Measurements from ENCODE around the gene SPINK8.

DNA sequence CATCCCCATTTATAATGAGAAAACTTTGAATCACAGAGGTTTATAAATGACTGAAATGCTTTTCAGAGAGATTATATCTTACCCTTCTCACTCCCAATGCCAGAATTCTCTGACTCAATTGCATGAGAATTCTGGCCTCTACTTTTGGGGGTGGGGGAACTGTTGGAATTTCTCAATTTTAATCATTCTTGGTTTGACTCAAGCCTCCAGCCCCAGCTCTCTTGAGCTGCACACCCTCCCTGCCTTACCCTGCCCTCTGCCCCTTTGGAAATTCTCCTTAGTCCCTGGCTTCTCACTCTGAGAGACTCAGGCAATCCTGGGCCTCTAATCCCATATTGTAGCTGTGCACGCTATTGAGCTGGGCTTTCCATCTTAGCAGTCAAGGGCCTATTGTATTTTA is 48.3 kb downstream of the SPINK8 start:
- TF ChIP-seq, protein P1, sequence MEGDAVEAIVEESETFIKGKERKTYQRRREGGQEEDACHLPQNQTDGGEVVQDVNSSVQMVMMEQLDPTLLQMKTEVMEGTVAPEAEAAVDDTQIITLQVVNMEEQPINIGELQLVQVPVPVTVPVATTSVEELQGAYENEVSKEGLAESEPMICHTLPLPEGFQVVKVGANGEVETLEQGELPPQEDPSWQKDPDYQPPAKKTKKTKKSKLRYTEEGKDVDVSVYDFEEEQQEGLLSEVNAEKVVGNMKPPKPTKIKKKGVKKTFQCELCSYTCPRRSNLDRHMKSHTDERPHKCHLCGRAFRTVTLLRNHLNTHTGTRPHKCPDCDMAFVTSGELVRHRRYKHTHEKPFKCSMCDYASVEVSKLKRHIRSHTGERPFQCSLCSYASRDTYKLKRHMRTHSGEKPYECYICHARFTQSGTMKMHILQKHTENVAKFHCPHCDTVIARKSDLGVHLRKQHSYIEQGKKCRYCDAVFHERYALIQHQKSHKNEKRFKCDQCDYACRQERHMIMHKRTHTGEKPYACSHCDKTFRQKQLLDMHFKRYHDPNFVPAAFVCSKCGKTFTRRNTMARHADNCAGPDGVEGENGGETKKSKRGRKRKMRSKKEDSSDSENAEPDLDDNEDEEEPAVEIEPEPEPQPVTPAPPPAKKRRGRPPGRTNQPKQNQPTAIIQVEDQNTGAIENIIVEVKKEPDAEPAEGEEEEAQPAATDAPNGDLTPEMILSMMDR (IDR thresholded peaks at IDR 0.05), result no peak
- TF ChIP-seq POLR2A (IDR thresholded peaks at IDR 0.05), result no peak

Measured in right lobe of liver (tissue), 4 donors.